T-cell (primary cell): ENCODE results near the gene ARID3A. TPM values are rescaled to one million over a fixed set of nuclear protein-coding genes. Genes with fewer than 3 reads are reported as not detected.

ENCODE experiments used
- ATAC-seq, 4 experiments: fragments of 200-7000 bp in 3 of 4; fragments of 150-1000 bp in 1 of 4; cut with Tn5 transposase; replicated peaks in 1 of 4; 1 replicate in 3 of 4; 2 replicates in 1 of 4; pipeline ENCODE4 v1.10.0; 2021; ENCODE audit warnings: moderate library complexity in 3 of 4, mild to moderate bottlenecking in 2 of 4, moderate number of reproducible peaks in 1 of 4
- CTCF ChIA-PET, 2 donors: fragments of 300-600 bp; sonication (Branson Sonifier 250); formaldehyde crosslinking; loops; one replicate each; lab custom pipeline; 2022; ENCODE audit warnings: antibody characterized with exemption in 2 of 2; lab: Charles Lee
- POLR2A ChIA-PET, 2 donors: fragments of 300-600 bp; sonication (Branson Sonifier 250); formaldehyde crosslinking; loops; one replicate each; lab custom pipeline; 2022; ENCODE audit warnings: antibody characterized with exemption in 2 of 2; lab: Charles Lee
- DNase-seq, 35 experiments: peaks; one replicate each; pipeline versions ENCODE4 v3.0.0 to v3.0.0-alpha.2; 2013 to 2023
- H3K27ac ChIP-seq: one replicate; pipeline ENCODE4 v1.5.1; 2013; ENCODE audit warnings: low read length
- H3K27me3 ChIP-seq, 2 experiments: replicated peaks in 1 of 2; 1 replicate in 1 of 2; 2 replicates in 1 of 2; pipeline versions ENCODE4 v1.6.1 to v1.7.0; 2013; ENCODE audit warnings: low read length in 1 of 2, mixed read lengths in 1 of 2; ENCODE audit not compliant: control insufficient read depth in 2 of 2, insufficient read depth in 2 of 2; ENCODE audit errors: extremely low read depth in 1 of 2
- H3K36me3 ChIP-seq, 2 donors: 1 replicate in 1 of 2; 2 replicates in 1 of 2; pipeline versions ENCODE4 v1.6.1 to v1.7.0; 2013; ENCODE audit warnings: low read length in 1 of 2; ENCODE audit not compliant: control insufficient read depth in 2 of 2, insufficient read depth in 1 of 2; ENCODE audit errors: extremely low read depth in 1 of 2
- H3K4me1 ChIP-seq, 2 experiments: 1 replicate in 1 of 2; 2 replicates in 1 of 2; pipeline versions ENCODE4 v1.6.1 to v1.7.0; 2013; ENCODE audit warnings: low read length in 2 of 2, mixed read lengths in 1 of 2; ENCODE audit not compliant: insufficient read depth in 2 of 2, control insufficient read depth in 1 of 2; ENCODE audit errors: extremely low read depth in 1 of 2
- H3K4me3 ChIP-seq, 2 donors: 1 replicate in 1 of 2; 2 replicates in 1 of 2; pipeline versions ENCODE4 v1.5.1 to v1.7.0; 2013; ENCODE audit warnings: mild to moderate bottlenecking in 2 of 2, low read length in 1 of 2, moderate library complexity in 1 of 2; ENCODE audit not compliant: control insufficient read depth in 1 of 2; ENCODE audit errors: extremely low read depth in 1 of 2
- H3K9me3 ChIP-seq: 2 replicates; pipeline ENCODE4 v1.7.0; 2013
- H3K27ac Mint-ChIP-seq, 2 donors: one replicate each; pipeline ENCODE4 v1.8.0; 2020 to 2021; ENCODE audit warnings: mild to moderate bottlenecking in 2 of 2, mixed read lengths in 2 of 2
- H3K27me3 Mint-ChIP-seq, 2 donors: one replicate each; pipeline ENCODE4 v1.8.0; 2021 to 2022; ENCODE audit warnings: mixed read lengths in 2 of 2
- H3K36me3 Mint-ChIP-seq: one replicate; pipeline ENCODE4 v1.8.0; 2021; ENCODE audit warnings: mixed read lengths
- H3K4me1 Mint-ChIP-seq, 3 donors: one replicate each; pipeline ENCODE4 v1.8.0; 2020 to 2022; ENCODE audit warnings: mixed read lengths in 3 of 3, mild to moderate bottlenecking in 1 of 3
- H3K4me3 Mint-ChIP-seq, 3 donors: one replicate each; pipeline ENCODE4 v1.8.0; 2020 to 2022; ENCODE audit warnings: mild to moderate bottlenecking in 3 of 3, mixed read lengths in 3 of 3, moderate library complexity in 3 of 3
- H3K9me3 Mint-ChIP-seq, 3 donors: one replicate each; pipeline ENCODE4 v1.8.0; 2020 to 2022; ENCODE audit warnings: mixed read lengths in 3 of 3
- WGBS: methylation state at CpG from one replicate; pipeline ENCODE4 v1.1.5; 2013; ENCODE audit warnings: missing lambda C conversion rate; ENCODE audit not compliant: insufficient coverage; 5-methylcytosine and 5-hydroxymethylcytosine counted together
- total RNA-seq, 35 experiments: library from RNA in 6 of 35; stranded (reverse) in 6 of 35; fragments of 120-200 nt in 1 of 35; gene quantifications; one replicate each; pipeline versions ENCODE4 v1.2.1 to v1.2.4 and lab custom pipeline; 2013 to 2026

The ARID3A gene
- total RNA-seq, 5 donors from 2014 or later (not counting 1 experiment from before 2014, with no cell fraction given), result 9.8 to 13.2 (median 12.0) TPM

GRCh38 chr19:879711-880438 is 46.0 kb upstream of the ARID3A start:
- ChIA-PET POLR2A (interaction anchor here in 1 of 2 donors (0.7 kb wide), 1 partner anchor 106 kb away, joined by 8 read pairs; no protein-coding TSS in a partner anchor), CTCF (interaction anchor here in 1 of 2 donors (1.1 kb wide), 1 partner anchor 40 kb away, joined by 3 read pairs; no protein-coding TSS in a partner anchor)
- H3K36me3 ChIP-seq, result peaks cover 24 to 54% of the 10 kb centered on the region in 2 donors
- peaks cover 13% of the 10 kb centered on the region for H3K36me3 Mint-ChIP-seq
- no peaks in the 10 kb centered on the region for H3K27me3 ChIP-seq
- 95% methylated on average over 33 of the region's 37 CpGs for WGBS
- no peak overlapping the region for H3K27ac ChIP-seq
- no peak overlapping the region for H3K27ac Mint-ChIP-seq
- no peaks in the 10 kb centered on the region for H3K9me3 ChIP-seq
- no peaks in the 10 kb centered on the region for H3K27me3 Mint-ChIP-seq
- H3K4me1 Mint-ChIP-seq, result peaks cover 0 to 3% (median 0%) of the 10 kb centered on the region in 3 donors
- ATAC-seq (no peak), DNase-seq (no peak)
- H3K9me3 Mint-ChIP-seq, result no peaks in the 10 kb centered on the region
- peaks cover 0 to 11% of the 10 kb centered on the region in 2 experiments for H3K4me1 ChIP-seq
- no peak overlapping the region for H3K4me3 Mint-ChIP-seq
- H3K4me3 ChIP-seq, result no peak overlapping the region

GRCh38 chr19:881385-882071 is 44.3 kb upstream of the ARID3A start:
- Histone ChIP-seq H3K36me3 (peaks cover 27 to 68% of the 10 kb centered on the region in 2 donors), H3K4me3 (no peak overlapping the region), H3K9me3 (no peaks in the 10 kb centered on the region), H3K27ac (no peak overlapping the region), H3K27me3 (no peaks in the 10 kb centered on the region), H3K4me1 (peaks cover 0 to 20% of the 10 kb centered on the region in 2 experiments)
- POLR2A ChIA-PET, result no interaction called here
- CTCF ChIA-PET, result no interaction called here
- ATAC-seq, result no peak
- Mint-ChIP-seq H3K9me3 (no peaks in the 10 kb centered on the region), H3K4me1 (peaks cover 0 to 3% (median 0%) of the 10 kb centered on the region in 3 donors), H3K36me3 (peaks cover 8% of the 10 kb centered on the region), H3K27ac (no peak overlapping the region), H3K27me3 (no peaks in the 10 kb centered on the region), H3K4me3 (no peak overlapping the region)
- DNase-seq, result no peak
- 97% methylated on average over 31 of the region's 34 CpGs for WGBS

- Histone ChIP-seq H3K27ac (no peak overlapping the region), H3K4me3 (no peak overlapping the region), H3K9me3 (no peaks in the 10 kb centered on the region), H3K4me1 (peaks cover 0 to 34% of the 10 kb centered on the region in 2 experiments), H3K36me3 (peaks cover 35 to 70% of the 10 kb centered on the region in 2 donors), H3K27me3 (no peaks in the 10 kb centered on the region)
- CTCF ChIA-PET, result interaction anchor here in 1 of 2 donors (0.6 kb wide), 2 partner anchors 15 to 101 kb away, joined by 3 to 4 read pairs; partner anchors contain the start of gene WDR18
- POLR2A ChIA-PET, result interaction anchor here in 1 of 2 donors (0.5 to 0.6 kb wide), 2 partner anchors 16 to 1395 kb away, joined by 4 read pairs; no protein-coding TSS in a partner anchor
- Mint-ChIP-seq H3K4me1 (peaks cover 0 to 10% (median 0%) of the 10 kb centered on the region in 3 donors), H3K27ac (no peak overlapping the region), H3K9me3 (no peaks in the 10 kb centered on the region), H3K27me3 (no peaks in the 10 kb centered on the region), H3K4me3 (no peak overlapping the region), H3K36me3 (peaks cover 8% of the 10 kb centered on the region)
- 89% methylated on average over 8 of the region's 30 CpGs for WGBS
- no peak for ATAC-seq
- no peak for DNase-seq
Measured at GRCh38 chr19:882871-883497, 42.9 kb upstream of the ARID3A start.

GRCh38 chr19:883661-884211 is 42.1 kb upstream of the ARID3A start:
- H3K27ac Mint-ChIP-seq, result no peak overlapping the region
- Histone ChIP-seq H3K4me1 (peaks cover 0 to 40% of the 10 kb centered on the region in 2 experiments), H3K36me3 (peaks cover 35 to 71% of the 10 kb centered on the region in 2 donors), H3K27me3 (no peaks in the 10 kb centered on the region), H3K27ac (no peak overlapping the region), H3K9me3 (no peaks in the 10 kb centered on the region), H3K4me3 (no peak overlapping the region)
- ChIA-PET CTCF (interaction anchor here in 1 of 2 donors (0.6 kb wide), 1 partner anchor 14 kb away, joined by 4 read pairs; no protein-coding TSS in a partner anchor), POLR2A (interaction anchor here in 1 of 2 donors (0.5 to 0.6 kb wide), 2 partner anchors 16 to 1394 kb away, joined by 4 read pairs; no protein-coding TSS in a partner anchor)
- H3K4me3 Mint-ChIP-seq, result no peak overlapping the region
- WGBS, result 93% methylated on average over 22 of the region's 22 CpGs
- DNase-seq (no peak), ATAC-seq (no peak)
- H3K9me3 Mint-ChIP-seq, result no peaks in the 10 kb centered on the region
- H3K36me3 Mint-ChIP-seq, result peaks cover 8% of the 10 kb centered on the region
- H3K4me1 Mint-ChIP-seq, result peaks cover 0 to 15% (median 3%) of the 10 kb centered on the region in 3 donors
- H3K27me3 Mint-ChIP-seq, result no peaks in the 10 kb centered on the region

GRCh38 chr19:884420-885211 is 41.2 kb upstream of the ARID3A start:
- Histone ChIP-seq H3K27ac (no peak overlapping the region), H3K27me3 (no peaks in the 10 kb centered on the region), H3K9me3 (no peaks in the 10 kb centered on the region), H3K4me3 (no peak overlapping the region), H3K36me3 (peaks cover 36 to 73% of the 10 kb centered on the region in 2 donors), H3K4me1 (peaks cover 0 to 46% of the 10 kb centered on the region in 2 experiments)
- POLR2A ChIA-PET, result no interaction called here
- CTCF ChIA-PET, result no interaction called here
- H3K27me3 Mint-ChIP-seq, result no peaks in the 10 kb centered on the region
- DNase-seq (no peak), ATAC-seq (no peak)
- WGBS, result 96% methylated on average over 37 of the region's 51 CpGs
- peaks cover 0 to 20% (median 3%) of the 10 kb centered on the region in 3 donors for H3K4me1 Mint-ChIP-seq
- H3K27ac Mint-ChIP-seq, result no peak overlapping the region
- H3K9me3 Mint-ChIP-seq, result no peaks in the 10 kb centered on the region
- peaks cover 5% of the 10 kb centered on the region for H3K36me3 Mint-ChIP-seq
- no peak overlapping the region for H3K4me3 Mint-ChIP-seq
